GM12865 (cell line): Measurements from ENCODE around the gene ACAP1.

ENCODE experiments used
- DNase-seq: peaks from one replicate; pipeline ENCODE4 v3.0.0; 2010; ENCODE audit warnings: low read depth
- H3K4me3 ChIP-seq: 2 replicates; pipeline ENCODE4 v1.5.1; 2011; ENCODE audit warnings: mild to moderate bottlenecking, low read depth, low read length, control low read depth
- CTCF ChIP-seq: IDR thresholded peaks from 2 replicates; pipeline ENCODE4 v1.5.1; 2011; ENCODE audit warnings: low read length, control low read depth, low read depth, inconsistent platforms; ENCODE audit not compliant: insufficient read depth; ENCODE audit errors: missing control alignments

Gene ACAP1

GRCh38 chr17:7389924-7390910 is 53.9 kb downstream of the ACAP1 start:
- DNase-seq: no peak
- H3K4me3 ChIP-seq: no peak overlapping the region
- no peak for TF ChIP-seq CTCF

GRCh38 chr17:7391307-7391706 is 55.0 kb downstream of the ACAP1 start:
- TF ChIP-seq CTCF: no peak
- no peak for DNase-seq
- H3K4me3 ChIP-seq: no peak overlapping the region

- TF ChIP-seq CTCF: no peak
- DNase-seq: no peak
- H3K4me3 ChIP-seq: peak overlapping the region; percentile 97
These were observed 56.6 kb downstream of the ACAP1 start for GRCh38 chr17:7392696-7393612.

GRCh38 chr17:7393613-7394451 is 57.5 kb downstream of the ACAP1 start:
- DNase-seq: no peak
- peak overlapping the region; percentile 97 for H3K4me3 ChIP-seq
- TF ChIP-seq CTCF: no peak

- H3K4me3 ChIP-seq: peak within 1 kb of the TSS; percentile 97
- DNase-seq: peak; percentile 91
- peak; percentile 41 for TF ChIP-seq CTCF
These were observed 58.3 kb downstream of the ACAP1 start, which contains the start of gene PLSCR3 for GRCh38 chr17:7394452-7395191. Gene PLSCR3, minus strand, starts transcription at chr17:7394525. Its CDS starts 415 bp downstream, at chr17:7394110.

- TF ChIP-seq CTCF: no peak
- DNase-seq: no peak
- no peak overlapping the region for H3K4me3 ChIP-seq
These were observed 59.8 kb downstream of the ACAP1 start for GRCh38 chr17:7396147-7396546.
